ENCODE data around the gene KDM5C. TPM values are rescaled to one million over a fixed set of nuclear protein-coding genes. Genes with fewer than 3 reads are reported as not detected.

The KDM5C gene
- total and polyA plus RNA-seq, 8 donors, result 26.8 to 70.5 (median 40.3) TPM

DNA sequence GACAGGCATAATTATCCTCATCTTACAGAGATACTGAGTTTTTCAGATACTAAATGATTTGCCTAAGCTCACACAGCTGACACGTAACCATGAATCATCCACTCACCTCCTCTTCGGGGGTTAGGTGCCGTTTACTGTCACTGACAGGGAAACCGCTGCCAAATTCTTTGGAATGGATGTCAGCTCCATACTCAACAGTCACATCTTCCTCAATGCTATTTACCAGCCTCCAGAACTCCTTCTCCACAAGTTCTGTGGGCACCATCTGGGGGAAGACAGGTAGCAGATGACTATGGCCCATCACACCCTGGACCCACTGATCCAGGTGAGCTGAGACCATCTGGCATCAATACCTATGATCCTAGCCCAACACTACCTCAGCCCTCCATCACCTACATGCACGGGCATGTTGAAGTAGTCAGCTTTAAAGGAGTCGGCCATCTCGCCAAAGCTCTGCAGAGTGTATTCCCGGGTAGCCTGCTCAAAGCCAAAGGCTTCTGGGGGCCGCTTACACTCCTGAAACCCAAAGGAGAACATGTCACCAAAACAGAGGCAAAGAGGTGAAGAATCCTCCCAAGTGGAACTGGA, 13.5 kb downstream of the KDM5C start:
- intact Hi-C loops (cut with DNase I), result no loop called here
- Histone ChIP-seq H3K4me3 (no peak overlapping the region), H3K36me3 (peaks cover 10 to 79% (median 63%) of the 10 kb centered on the region in 3 donors), H3K27ac (no peak overlapping the region), H3K4me1 (no peaks in the 10 kb centered on the region), H3K27me3 (no peaks in the 10 kb centered on the region), H3K9me3 (no peaks in the 10 kb centered on the region)
- 89 to 95% methylated on average over 9 of the region's 9 CpGs for WGBS, 2 donors
- TF ChIP-seq, protein P1, sequence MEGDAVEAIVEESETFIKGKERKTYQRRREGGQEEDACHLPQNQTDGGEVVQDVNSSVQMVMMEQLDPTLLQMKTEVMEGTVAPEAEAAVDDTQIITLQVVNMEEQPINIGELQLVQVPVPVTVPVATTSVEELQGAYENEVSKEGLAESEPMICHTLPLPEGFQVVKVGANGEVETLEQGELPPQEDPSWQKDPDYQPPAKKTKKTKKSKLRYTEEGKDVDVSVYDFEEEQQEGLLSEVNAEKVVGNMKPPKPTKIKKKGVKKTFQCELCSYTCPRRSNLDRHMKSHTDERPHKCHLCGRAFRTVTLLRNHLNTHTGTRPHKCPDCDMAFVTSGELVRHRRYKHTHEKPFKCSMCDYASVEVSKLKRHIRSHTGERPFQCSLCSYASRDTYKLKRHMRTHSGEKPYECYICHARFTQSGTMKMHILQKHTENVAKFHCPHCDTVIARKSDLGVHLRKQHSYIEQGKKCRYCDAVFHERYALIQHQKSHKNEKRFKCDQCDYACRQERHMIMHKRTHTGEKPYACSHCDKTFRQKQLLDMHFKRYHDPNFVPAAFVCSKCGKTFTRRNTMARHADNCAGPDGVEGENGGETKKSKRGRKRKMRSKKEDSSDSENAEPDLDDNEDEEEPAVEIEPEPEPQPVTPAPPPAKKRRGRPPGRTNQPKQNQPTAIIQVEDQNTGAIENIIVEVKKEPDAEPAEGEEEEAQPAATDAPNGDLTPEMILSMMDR (IDR thresholded peaks at IDR 0.05), result no peak
- ATAC-seq, result no peak
- no peak for FAIRE-seq
- DNase-seq, result no peak

DNA sequence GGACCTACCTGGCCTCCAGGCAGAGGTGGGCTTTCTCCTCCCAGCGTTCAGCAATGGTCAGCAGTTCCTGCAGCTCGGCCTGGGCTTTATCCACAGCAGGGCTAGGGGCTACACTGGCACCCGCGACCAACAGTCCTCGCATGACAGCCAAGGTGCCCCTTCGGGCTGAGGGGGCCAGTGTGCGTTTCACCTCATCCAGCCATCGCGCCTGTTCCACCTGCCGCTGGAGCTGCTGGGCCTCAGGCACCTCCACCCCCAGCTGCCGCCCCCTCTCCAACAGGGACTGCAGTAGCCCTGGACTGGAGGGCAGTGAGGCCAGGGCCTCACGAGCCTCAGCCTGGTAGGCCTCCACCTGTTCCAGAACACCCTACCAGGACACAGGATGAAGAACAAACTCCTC, 28.3 kb downstream of the KDM5C start:
- ATAC-seq (no peak), FAIRE-seq (no peak), DNase-seq (no peak)
- no peak overlapping the region for H3K27ac ChIP-seq
- no peaks in the 10 kb centered on the region for H3K9me3 ChIP-seq
- no peaks in the 10 kb centered on the region for H3K27me3 ChIP-seq
- 92 to 100% methylated on average over 12 of the region's 12 CpGs for WGBS, 2 donors
- H3K4me3 ChIP-seq, result no peak overlapping the region
- intact Hi-C loops (cut with DNase I), result no loop called here
- no peaks in the 10 kb centered on the region for H3K4me1 ChIP-seq
- TF ChIP-seq, protein P1 (IDR thresholded peaks at IDR 0.05), result no peak
- peaks cover 18 to 89% (median 66%) of the 10 kb centered on the region in 3 donors for H3K36me3 ChIP-seq

DNA sequence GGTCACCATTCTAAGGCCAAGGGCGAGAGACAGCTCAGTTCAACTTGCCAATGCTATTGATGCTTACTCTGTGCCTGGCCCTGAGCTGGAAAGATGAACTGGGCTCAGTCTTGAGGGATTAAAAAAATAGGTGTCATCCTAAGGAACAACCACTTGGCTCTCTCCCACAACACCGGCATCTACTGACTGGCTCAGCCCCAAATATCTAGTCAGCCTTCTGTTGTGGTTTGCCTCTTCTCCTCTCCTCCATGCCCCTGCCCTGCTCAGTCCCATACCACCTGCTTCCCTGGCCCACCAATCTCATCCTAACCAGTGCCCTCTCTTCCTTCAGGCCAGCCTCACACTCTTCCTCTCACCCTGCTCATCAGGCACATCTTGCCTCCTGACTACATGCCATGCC, 29.6 kb downstream of the KDM5C start:
- DNase-seq, result no peak
- Histone ChIP-seq H3K27me3 (no peaks in the 10 kb centered on the region), H3K4me1 (no peaks in the 10 kb centered on the region), H3K4me3 (no peak overlapping the region), H3K36me3 (peaks cover 18 to 77% (median 62%) of the 10 kb centered on the region in 3 donors), H3K27ac (no peak overlapping the region), H3K9me3 (no peaks in the 10 kb centered on the region)
- intact Hi-C loops (cut with DNase I), result no loop called here
- WGBS, 2 donors, result 79 to 88% methylated on average over 2 of the region's 2 CpGs
- TF ChIP-seq, protein P1 (IDR thresholded peaks at IDR 0.05), result no peak
- no peak for ATAC-seq
- FAIRE-seq, result no peak

DNA sequence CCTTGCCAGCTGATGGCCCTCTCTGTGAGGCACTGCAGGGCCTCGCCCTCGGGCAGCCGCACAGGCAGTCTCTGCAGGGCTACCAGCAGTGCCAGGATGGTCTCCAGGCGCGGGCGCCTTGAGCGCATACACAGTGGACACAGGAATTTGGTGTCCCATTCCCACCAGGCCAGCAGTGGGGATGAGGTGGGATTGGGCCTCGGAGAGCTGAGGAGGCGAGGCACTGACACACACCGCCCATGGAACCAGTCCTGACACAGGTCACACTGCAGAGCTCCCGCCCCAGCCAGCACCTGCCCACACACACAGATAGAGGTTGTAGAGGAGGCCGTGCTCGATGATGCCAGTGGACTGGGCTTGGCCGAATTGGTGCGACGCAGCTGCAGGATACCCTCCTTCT, 30.7 kb downstream of the KDM5C start:
- Histone ChIP-seq H3K4me1 (no peaks in the 10 kb centered on the region), H3K27ac (no peak overlapping the region), H3K36me3 (peaks cover 18 to 66% (median 58%) of the 10 kb centered on the region in 3 donors), H3K27me3 (no peaks in the 10 kb centered on the region), H3K9me3 (no peaks in the 10 kb centered on the region), H3K4me3 (no peak overlapping the region)
- FAIRE-seq (no peak), ATAC-seq (no peak), DNase-seq (no peak)
- TF ChIP-seq, protein P1 (IDR thresholded peaks at IDR 0.05), result no peak
- intact Hi-C loops (cut with DNase I), result loop anchor here in 1 of 3 donors (5.0 kb wide), 1 partner anchor 48 kb away; no protein-coding TSS in a partner anchor
- WGBS, 2 donors, result 96 to 97% methylated on average over 16 of the region's 16 CpGs

DNA sequence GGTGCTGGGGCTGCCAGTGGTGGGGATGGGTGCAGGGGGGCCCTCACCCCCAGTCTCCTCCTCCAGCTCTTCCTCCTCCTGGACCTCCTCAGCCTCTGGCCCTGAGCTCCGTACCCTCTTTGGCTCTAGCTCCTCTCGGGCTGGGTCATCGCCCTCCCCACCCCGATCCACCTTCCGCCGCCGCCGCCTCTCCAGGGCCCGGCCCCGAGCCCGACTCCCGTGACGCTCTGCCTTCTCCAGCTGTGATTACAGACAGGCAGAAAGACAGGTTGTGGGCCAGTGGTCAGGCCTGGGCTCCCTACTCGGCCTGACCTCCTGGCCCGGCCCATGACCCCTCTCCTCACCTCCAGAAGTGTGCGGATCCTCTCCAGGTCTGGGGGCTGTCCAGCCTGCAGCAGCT, 31.9 kb downstream of the KDM5C start:
- Histone ChIP-seq H3K36me3 (peaks cover 12 to 54% (median 50%) of the 10 kb centered on the region in 3 donors), H3K9me3 (no peaks in the 10 kb centered on the region), H3K4me1 (no peaks in the 10 kb centered on the region), H3K27me3 (no peaks in the 10 kb centered on the region), H3K27ac (no peak overlapping the region), H3K4me3 (no peak overlapping the region)
- DNase-seq (no peak), ATAC-seq (no peak), FAIRE-seq (no peak)
- intact Hi-C loops (cut with DNase I), result loop anchor here in 1 of 3 donors (5.0 kb wide), 1 partner anchor 49 kb away; no protein-coding TSS in a partner anchor
- 93 to 99% methylated on average over 15 to 16 of the region's 16 CpGs for WGBS, 2 donors
- TF ChIP-seq, protein P1 (IDR thresholded peaks at IDR 0.05), result no peak

Measured in pancreas (tissue), 10 donors.